Endothelial cell of umbilical vein (primary cell): ENCODE measurements around the gene SPPL3. TPM values are rescaled to one million over a fixed set of nuclear protein-coding genes. Genes with fewer than 3 reads are reported as not detected.

Experiments
- BruUV-seq: library from RNA; stranded (reverse); fragments of 400-500 nt; replicated peaks from 2 replicates; lab custom pipeline; 2021; lab: Mats Ljungman, UMichigan
- CTCF ChIA-PET: fragments of 300-600, 350-600 bp; sonication (Branson Sonifier 250); formaldehyde crosslinking; loops from one replicate; lab custom pipeline; 2021; ENCODE audit warnings: antibody characterized with exemption, inconsistent platforms; lab: Charles Lee
- POLR2A ChIA-PET: fragments of 300-600, 350-600 bp; sonication (Branson Sonifier 250); formaldehyde crosslinking; loops from one replicate; lab custom pipeline; 2021; ENCODE audit warnings: antibody characterized with exemption, inconsistent platforms; lab: Charles Lee
- DNase-seq: peaks from one replicate; pipeline ENCODE4 v3.0.0-alpha.2; 2011; ENCODE audit warnings: low read depth, low spot score
- FAIRE-seq: peaks from 2 replicates; lab custom pipeline; 2011; peaks lifted over from hg19 to GRCh38; lab: Jason Lieb, UNC
- H2AFZ ChIP-seq: 2 replicates; pipeline ENCODE4 v1.6.0; 2012; ENCODE audit warnings: low read depth, low read length, control low read depth, inconsistent platforms
- H3K27ac ChIP-seq: 2 replicates; pipeline ENCODE4 v1.5.1; 2011; ENCODE audit warnings: low read depth, mild to moderate bottlenecking, control low read depth, low read length, moderate library complexity; ENCODE audit not compliant: insufficient read depth
- H3K27me3 ChIP-seq, 2 experiments: 2 replicates each; pipeline versions ENCODE4 v1.6.0 to v1.6.1; 2011; ENCODE audit warnings: low read length in 2 of 2, mixed read lengths in 1 of 2; ENCODE audit not compliant: control insufficient read depth in 2 of 2, insufficient read depth in 2 of 2
- H3K36me3 ChIP-seq, 2 experiments: 2 replicates in 1 of 2; 3 replicates in 1 of 2; pipeline ENCODE4 v1.5.1; 2011; ENCODE audit warnings: low read length in 2 of 2, mild to moderate bottlenecking in 1 of 2, moderate library complexity in 1 of 2; ENCODE audit not compliant: control insufficient read depth in 2 of 2, insufficient read depth in 2 of 2; ENCODE audit errors: extremely low read depth in 1 of 2
- H3K4me1 ChIP-seq: 3 replicates; pipeline ENCODE4 v1.5.1; 2011; ENCODE audit warnings: mild to moderate bottlenecking, low read length; ENCODE audit not compliant: control insufficient read depth, insufficient read depth; ENCODE audit errors: extremely low read depth
- H3K4me2 ChIP-seq: 2 replicates; pipeline ENCODE4 v1.6.1; 2011; ENCODE audit warnings: low read length, control low read depth, mixed read lengths; ENCODE audit not compliant: insufficient read depth
- H3K4me3 ChIP-seq, 3 experiments: fragments of 200-600 bp in 1 of 3; sonication (generic), shearing (Covaris generic) in 1 of 3; replicated peaks in 1 of 3; 2 replicates each; pipeline ENCODE4 v1.5.1; 2011 to 2016; ENCODE audit warnings: control low read depth in 3 of 3, low read length in 3 of 3, mild to moderate bottlenecking in 2 of 3, inconsistent platforms in 1 of 3, low read depth in 1 of 3, moderate library complexity in 1 of 3; ENCODE audit not compliant: insufficient read depth in 1 of 3
- H3K79me2 ChIP-seq: 2 replicates; pipeline ENCODE4 v1.6.0; 2012; ENCODE audit warnings: low read length, inconsistent platforms; ENCODE audit not compliant: control insufficient read depth, insufficient read depth
- H3K9ac ChIP-seq: replicated peaks from 2 replicates; pipeline ENCODE3; 2011; ENCODE audit warnings: low read length, control low read depth; ENCODE audit not compliant: insufficient read depth; ENCODE audit errors: extremely low read depth
- H3K9me1 ChIP-seq: replicated peaks from 3 replicates; pipeline ENCODE4 v1.6.0; 2011; ENCODE audit warnings: mild to moderate bottlenecking, low read length; ENCODE audit not compliant: control insufficient read depth, insufficient read depth; ENCODE audit errors: extremely low read depth
- H3K9me3 ChIP-seq: replicated peaks from 2 replicates; pipeline ENCODE4 v1.5.1; 2012; ENCODE audit warnings: low read length, inconsistent platforms; ENCODE audit not compliant: control insufficient read depth, insufficient read depth
- H4K20me1 ChIP-seq: replicated peaks from 2 replicates; pipeline ENCODE3; 2011; ENCODE audit warnings: mild to moderate bottlenecking, low read length; ENCODE audit not compliant: control insufficient read depth, insufficient read depth; ENCODE audit errors: extremely low read depth
- CTCF ChIP-seq, 2 donors: IDR thresholded peaks; 1 replicate in 1 of 2; 2 replicates in 1 of 2; pipeline ENCODE4 v1.5.1; 2011; ENCODE audit warnings: low read length in 2 of 2, mild to moderate bottlenecking in 2 of 2, moderate library complexity in 2 of 2, control low read depth in 1 of 2, inconsistent platforms in 1 of 2, low read depth in 1 of 2; ENCODE audit not compliant: insufficient read depth in 1 of 2; ENCODE audit errors: extremely low read depth in 1 of 2
- EZH2 ChIP-seq: IDR thresholded peaks from 2 replicates; pipeline ENCODE4 v1.6.1; 2012; ENCODE audit warnings: borderline replicate concordance, low read depth, mild to moderate bottlenecking, moderate library complexity, low read length, inconsistent platforms; ENCODE audit not compliant: severe bottlenecking
- FOS ChIP-seq: IDR thresholded peaks from 2 replicates; pipeline ENCODE4 v1.6.1; 2011; ENCODE audit warnings: mild to moderate bottlenecking, low read length, moderate library complexity, borderline replicate concordance; ENCODE audit not compliant: insufficient read depth
- GATA2 ChIP-seq: IDR thresholded peaks from 2 replicates; pipeline ENCODE4 v1.7.0; 2011; ENCODE audit warnings: low read depth, mild to moderate bottlenecking, moderate library complexity, mixed read lengths, low read length; ENCODE audit not compliant: insufficient read length, insufficient read depth
- JUN ChIP-seq: IDR thresholded peaks from 2 replicates; pipeline ENCODE4 v1.6.1; 2011; ENCODE audit warnings: borderline replicate concordance, low read depth; ENCODE audit not compliant: insufficient read length, insufficient read depth
- MAX ChIP-seq: IDR thresholded peaks from 2 replicates; pipeline ENCODE4 v1.6.1; 2011; ENCODE audit not compliant: insufficient read depth, insufficient read length
- MYC ChIP-seq: IDR thresholded peaks from one replicate; pipeline ENCODE4 v1.6.1; 2011; ENCODE audit warnings: mild to moderate bottlenecking, low read depth, low read length
- POLR2A ChIP-seq: IDR thresholded peaks from 2 replicates; pipeline ENCODE4 v1.6.1; 2012; ENCODE audit warnings: low read depth, mild to moderate bottlenecking, control low read depth, low read length
- POLR2AphosphoS5 ChIP-seq: IDR thresholded peaks from 2 replicates; pipeline ENCODE4 v1.6.1; 2012; ENCODE audit warnings: low read depth, mild to moderate bottlenecking, control low read depth, low read length, moderate library complexity; ENCODE audit not compliant: insufficient read depth
- dilution Hi-C: fragments of 300-500 bp; cut with MboI; formaldehyde crosslinking; loops from one replicate; pipeline ENCODE4 v1.15.0; 2019; ENCODE audit warnings: low sequenced_read_pairs; ENCODE audit not compliant: extremely low pct_ligation_motif_present
- intact Hi-C: fragments of 100-400 bp; cut with micrococcal nuclease; formaldehyde crosslinking; loops from one replicate; pipeline ENCODE4 v1.10.0; 2022
- polyA plus RNA-seq, 4 experiments: library from polyadenylated mRNA; depleted of rRNA in 3 of 4; stranded (reverse) in 3 of 4; unstranded in 1 of 4; fragments of >200 nt; gene quantifications; 2 replicates each; pipeline versions ENCODE4 v1.2.1 to v1.2.3, GENCODE V29; 2011 to 2012; ENCODE audit warnings: missing spikeins in 1 of 4
- total RNA-seq: library from RNA; stranded (reverse); gene quantifications from 2 replicates; pipeline ENCODE4 v1.2.3, GENCODE V29; 2021

The SPPL3 gene
- total and polyA plus RNA-seq, 2 donors (not counting 3 experiments of a cell fraction or from before 2014, with no cell fraction given), result 30.6 to 53.0 TPM

- no peak overlapping the region for H3K4me2 ChIP-seq
- H3K4me1 ChIP-seq, result peaks cover 10% of the 10 kb centered on the region
- intact Hi-C loops (no loop called here), dilution Hi-C loops (no loop called here)
- TF ChIP-seq EZH2 (no peak), JUN (no peak), MYC (no peak), CTCF (IDR thresholded peaks at IDR 0.05; ENCODE audit: extremely low read depth in 1 of 2, insufficient read depth in 1 of 2, low read depth in 1 of 2, low read length in 2 of 2) (no peak), POLR2A (no peak), MAX (no peak), FOS (no peak), GATA2 (no peak), POLR2AphosphoS5 (no peak)
- BruUV-seq, result no TSS peak
- H4K20me1 ChIP-seq, result no peaks in the 10 kb centered on the region
- ChIA-PET POLR2A (interaction anchor here (0.6 kb wide), 1 partner anchor 40 kb away, joined by 5 read pairs; no protein-coding TSS in a partner anchor), CTCF (no interaction called here)
- H3K79me2 ChIP-seq, result peaks cover 9% of the 10 kb centered on the region
- H3K36me3 ChIP-seq, result no peaks in the 10 kb centered on the region
- H3K9me3 ChIP-seq, result no peaks in the 10 kb centered on the region
- no peak overlapping the region for H3K4me3 ChIP-seq
- H3K27me3 ChIP-seq, result no peaks in the 10 kb centered on the region
- H3K9me1 ChIP-seq, result no peaks in the 10 kb centered on the region
- H2AFZ ChIP-seq, result no peak overlapping the region
- no peak overlapping the region for H3K27ac ChIP-seq
- H3K9ac ChIP-seq, result no peak overlapping the region
- FAIRE-seq (no peak), DNase-seq (no peak)
Measured at GRCh38 chr12:120851444-120851843, 52.7 kb downstream of the SPPL3 start.
